NCI-H345 treated with DMSO at 0.1 percent for 48 hours (cell line): ENCODE measurements around the gene ADAMTS6.
"Not testable (repeated sequence)": the region's sequence is repeated elsewhere in the genome, so short reads cannot be mapped to it uniquely, and the experiment has no call there.

Source experiments
- DNase-seq: peaks from one replicate; lab custom pipeline; 2025; ENCODE audit not compliant: unreplicated experiment; lab: John Stamatoyannopoulos, UW

Gene ADAMTS6

GRCh38 chr5:65382582-65382981, 99.1 kb downstream of the ADAMTS6 start:
- DNase-seq: no peak

- not testable (repeated sequence) for DNase-seq
Observed at GRCh38 chr5:65370505-65370904, 111.2 kb downstream of the ADAMTS6 start.

GRCh38 chr5:65366655-65367054, 115.1 kb downstream of the ADAMTS6 start:
- no peak for DNase-seq

- peak; percentile 10 for DNase-seq
Observed at GRCh38 chr5:65364907-65365306, 116.8 kb downstream of the ADAMTS6 start.

- no peak for DNase-seq
Observed at GRCh38 chr5:65363499-65363898, 118.2 kb downstream of the ADAMTS6 start.

DNA sequence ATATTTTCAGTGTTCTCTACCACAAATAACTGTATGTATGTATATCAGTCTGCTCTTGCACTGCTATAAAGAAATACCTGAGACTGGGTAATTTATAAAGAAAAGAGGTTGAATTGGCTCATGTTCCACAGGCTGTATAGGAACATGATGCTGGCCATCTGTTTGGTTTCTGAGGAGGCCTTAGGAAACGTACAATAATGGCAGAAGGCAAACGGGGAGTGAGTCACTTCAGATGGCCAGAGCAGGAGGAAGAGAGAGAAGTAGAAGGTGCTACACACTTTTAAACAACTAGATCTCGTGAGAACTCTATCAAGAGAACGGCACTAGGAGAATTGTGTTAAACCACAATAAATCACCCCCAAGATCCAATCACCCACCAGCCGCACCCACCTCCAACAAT, 121.7 kb downstream of the ADAMTS6 start:
- no peak for DNase-seq

DNA sequence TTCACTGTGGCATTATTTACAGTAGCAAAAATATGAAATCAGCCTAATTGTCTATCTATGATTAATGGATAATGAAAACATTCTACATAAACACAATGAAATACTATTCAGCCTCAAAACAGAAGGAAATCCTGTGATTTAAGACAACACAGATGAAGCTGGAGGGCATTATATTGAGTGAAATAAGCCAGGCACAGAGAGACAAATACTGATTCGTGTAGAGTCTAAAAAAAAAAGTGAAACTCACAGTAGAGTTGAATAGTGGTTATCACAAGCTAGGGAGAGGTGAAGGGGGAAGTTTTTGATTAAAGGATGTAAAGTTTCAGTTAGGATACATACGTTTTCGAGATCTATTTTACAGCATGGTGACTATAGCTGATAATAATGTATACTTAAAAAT, 122.2 kb downstream of the ADAMTS6 start:
- no peak for DNase-seq

DNA sequence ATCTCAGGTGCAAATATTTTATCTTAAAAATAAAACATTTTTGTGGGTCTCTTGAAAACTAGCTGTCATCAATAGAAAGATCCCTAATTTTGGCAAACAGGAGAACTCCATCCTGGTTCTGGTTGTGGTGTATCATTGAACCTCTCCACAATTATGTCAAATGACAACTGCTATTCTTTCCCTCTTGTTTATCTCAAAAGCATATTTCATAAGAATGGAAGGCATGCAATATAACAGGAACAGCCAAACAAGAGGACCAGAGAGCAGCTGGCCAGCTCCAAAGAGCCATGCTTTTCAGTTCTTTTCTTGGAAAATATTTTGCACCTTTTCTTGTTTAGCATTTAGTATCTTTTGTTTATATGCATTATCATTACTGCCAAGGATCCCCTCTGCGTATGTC, 125.4 kb downstream of the ADAMTS6 start:
- DNase-seq: no peak

DNA sequence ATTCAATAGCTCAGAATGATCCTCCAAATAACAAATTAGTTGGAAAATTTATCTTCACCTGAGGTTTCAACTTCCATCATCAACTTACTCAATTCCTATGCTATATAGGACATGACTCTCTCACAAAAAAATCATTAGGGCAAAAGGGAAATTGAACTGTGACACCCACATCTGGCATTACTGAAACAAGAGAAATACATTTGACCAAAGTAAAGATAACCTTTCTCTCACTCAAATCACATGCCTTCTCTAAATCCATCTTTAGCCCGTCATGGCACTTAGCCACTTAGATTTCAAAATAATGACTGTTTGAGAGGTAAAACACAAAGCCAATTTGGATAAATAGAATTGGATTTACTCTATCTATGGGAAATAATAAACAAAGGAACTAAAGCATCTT, 126.4 kb downstream of the ADAMTS6 start:
- no peak for DNase-seq

GRCh38 chr5:65341835-65342234, 139.9 kb downstream of the ADAMTS6 start:
- no peak for DNase-seq

DNA sequence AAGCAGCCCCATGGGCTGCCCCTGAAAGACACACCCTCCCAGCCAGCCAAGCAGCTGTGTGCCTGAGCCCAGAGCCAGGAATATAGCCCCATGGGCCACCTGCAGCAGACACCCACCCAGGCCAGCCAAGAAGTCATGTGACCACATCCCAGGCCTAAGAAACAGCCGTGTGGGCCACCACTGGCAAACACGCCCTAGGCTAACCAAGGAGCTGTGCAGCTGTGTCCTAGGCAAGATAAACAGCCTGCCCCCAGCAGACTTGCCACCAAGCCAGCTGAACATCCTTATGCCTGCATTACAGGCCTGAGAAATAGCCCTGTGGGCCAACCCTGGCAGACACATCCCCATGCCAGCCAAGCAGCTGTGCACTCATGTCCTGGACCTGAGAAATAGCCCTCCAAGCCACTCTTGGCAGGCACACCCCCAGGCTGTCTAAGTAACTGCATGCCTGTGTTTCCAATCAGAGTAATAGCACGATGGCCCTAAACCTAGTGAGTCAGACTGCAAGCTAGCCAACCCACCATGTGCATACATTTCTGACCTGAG, 143.0 kb downstream of the ADAMTS6 start:
- no peak for DNase-seq

- peak; percentile 75 for DNase-seq
Observed at GRCh38 chr5:65334077-65334476, 147.6 kb downstream of the ADAMTS6 start.

GRCh38 chr5:65332591-65332990, 149.1 kb downstream of the ADAMTS6 start:
- no peak for DNase-seq

DNA sequence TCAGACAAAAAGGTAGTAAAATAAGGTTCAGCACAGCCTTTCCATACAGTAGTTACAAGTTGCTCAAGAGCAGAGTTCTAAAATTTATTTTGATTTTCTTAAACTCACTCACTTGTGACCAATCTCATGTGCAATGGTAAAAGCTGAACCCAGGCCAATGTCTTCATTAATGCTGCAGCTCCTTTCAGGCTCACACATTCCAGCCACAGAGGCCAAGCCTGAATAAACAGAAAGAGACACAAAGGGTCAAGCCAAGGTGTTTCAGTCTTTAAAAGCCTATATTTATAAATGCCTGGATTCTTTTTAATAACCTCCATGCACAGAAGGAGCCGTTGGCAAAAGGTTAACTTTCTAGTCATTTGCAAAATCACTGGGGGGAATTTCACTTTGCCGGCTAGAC, 152.5 kb downstream of the ADAMTS6 start:
- no peak for DNase-seq

- DNase-seq: no peak
Observed at GRCh38 chr5:65327582-65327981, 154.1 kb downstream of the ADAMTS6 start.

GRCh38 chr5:65326922-65327321, 154.8 kb downstream of the ADAMTS6 start:
- DNase-seq: no peak

DNA sequence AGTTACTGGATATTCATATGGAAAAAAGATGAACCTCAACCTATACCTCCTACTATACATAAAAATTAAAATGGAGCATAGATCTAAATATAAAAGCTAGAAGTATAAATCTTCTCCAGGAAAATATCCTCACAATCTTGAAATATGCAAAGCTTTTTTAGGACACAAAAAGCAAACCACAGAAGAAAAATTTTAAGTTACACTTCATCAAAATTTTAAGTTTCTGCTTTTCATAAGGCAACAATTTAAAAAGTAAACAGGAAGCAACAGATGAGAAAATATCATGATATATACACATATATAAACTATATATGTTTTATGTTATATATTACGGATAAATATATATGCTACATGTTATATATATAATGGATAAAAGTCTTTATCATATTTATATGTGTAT, 157.5 kb downstream of the ADAMTS6 start:
- no peak for DNase-seq

- not testable (repeated sequence) for DNase-seq
Observed at GRCh38 chr5:65320704-65321103, 161.0 kb downstream of the ADAMTS6 start.

DNA sequence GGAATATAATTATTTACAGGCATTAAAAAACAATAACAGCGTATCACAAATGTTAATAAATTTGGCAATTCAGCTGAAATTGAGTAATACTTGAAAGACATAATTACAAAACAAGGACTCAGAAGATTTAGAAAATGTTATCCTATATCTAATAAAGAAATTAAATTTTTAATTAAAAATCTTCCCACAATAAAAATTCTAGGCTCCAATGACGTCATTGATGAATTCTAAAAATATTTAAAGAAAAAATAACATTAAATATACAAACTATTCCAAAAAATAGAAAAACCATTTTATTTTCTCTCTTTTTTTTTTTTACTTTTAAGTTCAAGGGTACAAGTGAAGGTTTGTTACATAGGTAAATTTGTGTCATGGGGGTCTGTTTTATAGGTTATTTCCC, 161.5 kb downstream of the ADAMTS6 start:
- DNase-seq: no peak

DNA sequence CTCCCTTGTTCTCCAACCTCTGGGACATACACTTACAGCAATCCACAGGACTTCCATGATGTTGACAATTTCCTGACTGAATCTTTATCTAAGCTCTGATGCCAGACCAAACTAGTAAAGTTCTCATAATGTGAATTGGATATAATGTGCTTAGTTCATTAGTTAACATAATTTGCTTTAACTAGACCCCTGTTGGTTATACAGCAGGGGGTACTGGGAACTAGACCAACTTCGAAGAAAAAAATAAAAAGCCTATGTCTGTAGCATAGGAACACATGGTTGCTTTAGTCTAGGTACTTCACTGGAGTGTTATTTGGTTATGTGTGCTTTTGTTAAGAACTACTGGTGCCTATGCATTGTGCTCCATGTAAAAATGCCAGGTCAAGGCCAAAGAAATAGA, 173.8 kb downstream of the ADAMTS6 start:
- DNase-seq: peak; percentile 21

- no peak for DNase-seq
Observed at GRCh38 chr5:65307088-65307487, 174.6 kb downstream of the ADAMTS6 start.

GRCh38 chr5:65305913-65306312, 175.8 kb downstream of the ADAMTS6 start:
- no peak for DNase-seq

DNA sequence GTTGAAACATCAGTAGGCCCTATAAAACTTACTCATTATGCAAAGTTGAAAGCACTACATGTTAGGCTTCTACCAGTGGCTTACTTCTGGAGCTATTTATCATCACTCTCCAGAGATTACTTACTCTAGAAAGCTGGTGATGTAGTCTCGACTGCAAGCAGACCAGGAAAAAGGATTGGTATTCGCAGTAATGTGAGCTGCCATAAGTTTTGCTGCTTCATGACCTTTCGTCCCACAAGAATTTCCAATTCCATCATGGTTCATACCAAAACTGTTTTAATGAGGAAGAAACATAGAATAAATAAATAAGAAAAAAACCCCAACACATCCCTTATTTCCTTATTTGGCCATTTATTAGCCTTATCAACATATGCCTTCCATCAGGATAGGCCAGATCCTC, 181.9 kb downstream of the ADAMTS6 start:
- no peak for DNase-seq

DNA sequence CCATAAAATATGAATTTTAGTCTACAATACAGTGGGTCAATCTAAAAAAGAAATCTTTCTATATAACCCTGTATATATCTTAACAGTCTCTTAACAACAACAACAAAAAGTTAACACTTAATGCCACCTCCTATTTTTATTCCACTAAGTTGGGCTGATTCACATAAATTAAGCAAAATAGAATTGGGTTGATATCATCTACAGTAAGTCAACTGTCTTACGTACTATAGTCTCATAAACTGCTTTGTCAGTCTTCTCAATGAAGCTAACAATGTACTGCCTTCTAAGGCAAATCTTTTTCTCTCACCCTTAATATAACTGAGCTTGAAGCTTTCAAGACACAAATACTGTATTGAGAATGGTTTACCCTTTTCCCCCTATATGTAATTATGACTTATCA, 185.7 kb downstream of the ADAMTS6 start:
- DNase-seq: no peak
